ENCODE measurements around the gene MLYCD. TPM values are rescaled to one million over a fixed set of nuclear protein-coding genes. Genes with fewer than 3 reads are reported as not detected.

Gene MLYCD
- total RNA-seq, 1 donor from 2014 or later, result 9.4 TPM

DNA sequence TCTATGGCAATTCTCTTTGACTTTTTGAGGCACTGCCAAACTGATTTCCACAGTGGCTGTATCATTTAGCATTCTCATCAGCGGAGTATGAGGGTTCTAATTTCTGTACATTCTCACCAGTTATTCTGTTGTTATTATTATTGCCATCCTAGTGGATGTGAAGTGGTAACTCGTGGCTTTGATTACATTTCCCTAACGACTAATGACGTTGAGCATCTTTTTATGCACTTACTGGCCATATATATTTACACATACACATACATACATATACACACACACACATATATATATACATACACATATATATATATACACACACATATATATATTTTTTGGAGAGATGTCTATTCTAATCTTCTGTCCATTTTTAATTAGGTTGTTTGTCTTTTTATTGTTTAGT is 3.7 kb upstream of the MLYCD start:
- H3K36me3 Mint-ChIP-seq (ENCODE audit: insufficient read depth), result peaks cover 4% of the 10 kb centered on the region
- TF ChIP-seq CTCF (IDR thresholded peaks at IDR 0.05; ENCODE audit: unreplicated experiment), result no peak
- DNase-seq (ENCODE audit: low spot score, unreplicated experiment), result no peak
- peaks cover 12% of the 10 kb centered on the region for H3K9me3 Mint-ChIP-seq (ENCODE audit: low read depth)
- H3K27me3 Mint-ChIP-seq, result no peaks in the 10 kb centered on the region
- no peak overlapping the region for H3K4me3 Mint-ChIP-seq (ENCODE audit: low read depth)
- peaks cover 14% of the 10 kb centered on the region for H3K4me1 Mint-ChIP-seq (ENCODE audit: low read depth)
- no peak overlapping the region for H3K27ac Mint-ChIP-seq

DNA sequence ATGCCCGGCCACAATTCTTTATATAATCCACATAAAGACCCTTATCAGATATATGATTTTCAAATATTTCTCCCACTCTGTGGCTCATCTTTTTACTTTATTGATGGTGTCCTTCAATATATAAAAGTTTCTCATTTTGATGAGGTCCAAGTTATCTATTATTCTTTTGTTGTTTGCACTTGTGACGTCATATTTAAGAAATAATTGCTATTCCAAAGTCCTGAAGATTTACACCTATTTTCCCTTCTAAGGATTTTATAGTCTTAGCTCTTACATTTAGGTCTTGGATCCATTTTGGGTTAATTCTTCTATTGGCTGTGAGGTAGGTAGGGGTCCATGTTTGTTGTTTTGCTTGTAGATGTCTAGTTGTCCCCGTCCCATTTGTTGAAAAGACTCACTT is 3.0 kb upstream of the MLYCD start:
- DNase-seq (ENCODE audit: low spot score, unreplicated experiment), result no peak
- Mint-ChIP-seq H3K27ac (no peak overlapping the region), H3K4me1 (ENCODE audit: low read depth) (peaks cover 16% of the 10 kb centered on the region), H3K9me3 (ENCODE audit: low read depth) (peaks cover 7% of the 10 kb centered on the region), H3K4me3 (ENCODE audit: low read depth) (no peak overlapping the region), H3K27me3 (no peaks in the 10 kb centered on the region), H3K36me3 (ENCODE audit: insufficient read depth) (peaks cover 4% of the 10 kb centered on the region)
- no peak for TF ChIP-seq CTCF (IDR thresholded peaks at IDR 0.05; ENCODE audit: unreplicated experiment)

DNA sequence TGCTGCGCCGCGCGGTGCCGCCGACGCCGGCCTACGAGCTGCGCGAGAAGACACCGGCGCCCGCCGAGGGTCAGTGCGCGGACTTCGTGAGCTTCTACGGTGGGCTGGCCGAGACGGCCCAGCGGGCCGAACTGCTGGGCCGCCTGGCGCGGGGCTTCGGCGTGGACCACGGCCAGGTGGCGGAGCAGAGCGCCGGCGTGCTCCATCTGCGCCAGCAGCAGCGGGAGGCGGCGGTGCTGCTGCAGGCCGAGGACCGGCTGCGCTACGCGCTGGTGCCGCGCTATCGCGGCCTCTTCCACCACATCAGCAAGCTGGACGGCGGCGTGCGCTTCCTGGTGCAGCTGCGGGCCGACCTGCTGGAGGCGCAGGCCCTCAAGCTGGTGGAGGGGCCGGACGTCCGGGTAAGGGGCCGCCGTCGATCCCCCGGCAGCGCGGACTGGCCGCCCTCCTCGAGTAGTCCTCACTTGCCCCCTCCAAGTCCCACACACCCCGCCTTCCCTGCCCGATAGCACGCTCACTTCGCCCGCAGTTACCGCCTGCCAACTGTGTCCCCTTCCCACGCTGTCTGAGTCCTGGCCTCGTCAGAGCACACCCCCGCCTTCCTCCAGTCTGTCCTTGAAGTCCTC is 470 bp downstream of the MLYCD start:
- H3K27me3 Mint-ChIP-seq, result no peaks in the 10 kb centered on the region
- H3K4me3 Mint-ChIP-seq (ENCODE audit: low read depth), result peak overlapping the region; percentile 88
- H3K36me3 Mint-ChIP-seq (ENCODE audit: insufficient read depth), result peaks cover 2% of the 10 kb centered on the region
- H3K9me3 Mint-ChIP-seq (ENCODE audit: low read depth), result no peaks in the 10 kb centered on the region
- DNase-seq (ENCODE audit: low spot score, unreplicated experiment), result peak; percentile 26
- TF ChIP-seq CTCF (IDR thresholded peaks at IDR 0.05; ENCODE audit: unreplicated experiment), result peak; percentile 22
- H3K27ac Mint-ChIP-seq, result peak overlapping the region; percentile 93
- H3K4me1 Mint-ChIP-seq (ENCODE audit: low read depth), result peaks cover 22% of the 10 kb centered on the region

GRCh38 chr16:83899978-83900377 is 1.1 kb downstream of the MLYCD start:
- Mint-ChIP-seq H3K36me3 (ENCODE audit: insufficient read depth) (peaks cover 2% of the 10 kb centered on the region), H3K4me1 (ENCODE audit: low read depth) (peaks cover 22% of the 10 kb centered on the region), H3K4me3 (ENCODE audit: low read depth) (peak overlapping the region; percentile 88), H3K27me3 (no peaks in the 10 kb centered on the region), H3K27ac (peak overlapping the region; percentile 93), H3K9me3 (ENCODE audit: low read depth) (no peaks in the 10 kb centered on the region)
- DNase-seq (ENCODE audit: low spot score, unreplicated experiment), result no peak
- no peak for TF ChIP-seq CTCF (IDR thresholded peaks at IDR 0.05; ENCODE audit: unreplicated experiment)

GRCh38 chr16:83900571-83900970 is 1.7 kb downstream of the MLYCD start:
- H3K27ac Mint-ChIP-seq, result no peak overlapping the region
- no peaks in the 10 kb centered on the region for H3K27me3 Mint-ChIP-seq
- H3K4me3 Mint-ChIP-seq (ENCODE audit: low read depth), result peak overlapping the region; percentile 88
- no peaks in the 10 kb centered on the region for H3K9me3 Mint-ChIP-seq (ENCODE audit: low read depth)
- peaks cover 2% of the 10 kb centered on the region for H3K36me3 Mint-ChIP-seq (ENCODE audit: insufficient read depth)
- peaks cover 22% of the 10 kb centered on the region for H3K4me1 Mint-ChIP-seq (ENCODE audit: low read depth)
- DNase-seq (ENCODE audit: low spot score, unreplicated experiment), result no peak
- TF ChIP-seq CTCF (IDR thresholded peaks at IDR 0.05; ENCODE audit: unreplicated experiment), result no peak

Measured in progenitor cell of endocrine pancreas (in vitro differentiated cells).